Neuronal stem cell (in vitro differentiated cells): ENCODE results near the gene RNH1.

ENCODE experiments used
- DNase-seq: peaks from one replicate; pipeline ENCODE4 v3.0.0-alpha.2; 2013; ENCODE audit warnings: low spot score
- H2AFZ ChIP-seq: one replicate; pipeline ENCODE4 v1.6.1; 2013; ENCODE audit warnings: mild to moderate bottlenecking, low read length, inconsistent platforms
- H2AK5ac ChIP-seq: 2 replicates; pipeline ENCODE4 v1.6.1; 2013; ENCODE audit warnings: low read depth, mild to moderate bottlenecking, inconsistent platforms, low read length, moderate library complexity, mixed read lengths
- H2BK120ac ChIP-seq: 2 replicates; pipeline ENCODE4 v1.6.1; 2013; ENCODE audit warnings: low read depth, mild to moderate bottlenecking, inconsistent platforms, low read length, moderate library complexity, mixed read lengths
- H2BK12ac ChIP-seq: one replicate; pipeline ENCODE4 v1.6.1; 2013; ENCODE audit warnings: low read length, inconsistent platforms
- H2BK15ac ChIP-seq: 2 replicates; pipeline ENCODE4 v1.6.1; 2013; ENCODE audit warnings: mild to moderate bottlenecking, low read length, inconsistent platforms, mixed read lengths
- H2BK5ac ChIP-seq: one replicate; pipeline ENCODE4 v1.6.1; 2013; ENCODE audit warnings: inconsistent platforms, mild to moderate bottlenecking, low read length, moderate library complexity
- H3K14ac ChIP-seq: one replicate; pipeline ENCODE4 v1.6.1; 2013; ENCODE audit warnings: low read length, inconsistent platforms
- H3K18ac ChIP-seq: 2 replicates; pipeline ENCODE4 v1.6.1; 2013; ENCODE audit warnings: low read length, inconsistent platforms
- H3K23ac ChIP-seq: 2 replicates; pipeline ENCODE4 v1.6.1; 2013; ENCODE audit warnings: low read depth, mild to moderate bottlenecking, mixed read lengths, low read length, inconsistent platforms; ENCODE audit not compliant: poor library complexity
- H3K27ac ChIP-seq: replicated peaks from 3 replicates; pipeline ENCODE4 v1.5.1; 2013; ENCODE audit warnings: low read length, inconsistent platforms
- H3K27me3 ChIP-seq, 3 experiments: 2 replicates each; pipeline ENCODE4 v1.6.1; 2013; ENCODE audit warnings: low read length in 3 of 3, mild to moderate bottlenecking in 2 of 3, inconsistent platforms in 1 of 3, low read depth in 1 of 3, mixed read lengths in 1 of 3, moderate library complexity in 1 of 3; ENCODE audit not compliant: control insufficient read depth in 3 of 3, insufficient read depth in 3 of 3
- H3K36me3 ChIP-seq, 2 donors: replicated peaks in 1 of 2; 2 replicates each; pipeline ENCODE4 v1.6.1; 2013; ENCODE audit warnings: low read length in 2 of 2; ENCODE audit not compliant: control insufficient read depth in 2 of 2, insufficient read depth in 2 of 2
- H3K4ac ChIP-seq: 2 replicates; pipeline ENCODE4 v1.6.1; 2013; ENCODE audit warnings: inconsistent platforms, mild to moderate bottlenecking, low read length, moderate library complexity
- H3K4me1 ChIP-seq, 2 donors: 1 replicate in 1 of 2; 2 replicates in 1 of 2; pipeline ENCODE4 v1.6.1; 2013; ENCODE audit warnings: low read length in 2 of 2, low read depth in 1 of 2; ENCODE audit not compliant: control insufficient read depth in 2 of 2, insufficient read depth in 1 of 2
- H3K4me2 ChIP-seq: one replicate; pipeline ENCODE4 v1.6.1; 2013; ENCODE audit warnings: mild to moderate bottlenecking, low read length, inconsistent platforms; ENCODE audit not compliant: insufficient read depth, poor library complexity, severe bottlenecking
- H3K4me3 ChIP-seq, 2 donors: 2 replicates each; pipeline ENCODE4 v1.5.1; 2013; ENCODE audit warnings: low read length in 2 of 2, mild to moderate bottlenecking in 2 of 2, inconsistent platforms in 1 of 2, moderate library complexity in 1 of 2
- H3K79me1 ChIP-seq: one replicate; pipeline ENCODE4 v1.6.1; 2013; ENCODE audit warnings: low read depth, mild to moderate bottlenecking, inconsistent platforms, low read length, moderate library complexity
- H3K9ac ChIP-seq: one replicate; pipeline ENCODE4 v1.6.1; 2013; ENCODE audit warnings: mild to moderate bottlenecking, low read depth, low read length, inconsistent platforms; ENCODE audit not compliant: poor library complexity
- H3K9me3 ChIP-seq, 2 donors: replicated peaks in 1 of 2; 2 replicates each; pipeline versions ENCODE3 to v1.6.1; 2013; ENCODE audit warnings: low read length in 2 of 2, mild to moderate bottlenecking in 2 of 2, inconsistent platforms in 1 of 2, low read depth in 1 of 2, mixed read lengths in 1 of 2, moderate library complexity in 1 of 2; ENCODE audit not compliant: control insufficient read depth in 2 of 2, insufficient read depth in 1 of 2
- H4K8ac ChIP-seq: one replicate; pipeline ENCODE4 v1.6.1; 2013; ENCODE audit warnings: low read depth, mild to moderate bottlenecking, inconsistent platforms, low read length, moderate library complexity
- H4K91ac ChIP-seq: one replicate; pipeline ENCODE4 v1.6.1; 2013; ENCODE audit warnings: low read length, low read depth, mild to moderate bottlenecking, inconsistent platforms; ENCODE audit not compliant: poor library complexity
- WGBS, 2 donors: extraction: QIAGEN DNeasy Blood & Tissue Kit; methylation state at CpG; one replicate each; pipeline ENCODE4 v1.1.7; 2013; ENCODE audit warnings: missing lambda C conversion rate in 2 of 2, mixed read lengths in 1 of 2; ENCODE audit not compliant: insufficient read length in 2 of 2, insufficient replicate concordance in 1 of 2; ENCODE audit errors: extremely low coverage in 2 of 2; 5-methylcytosine and 5-hydroxymethylcytosine counted together

RNH1 gene

DNA sequence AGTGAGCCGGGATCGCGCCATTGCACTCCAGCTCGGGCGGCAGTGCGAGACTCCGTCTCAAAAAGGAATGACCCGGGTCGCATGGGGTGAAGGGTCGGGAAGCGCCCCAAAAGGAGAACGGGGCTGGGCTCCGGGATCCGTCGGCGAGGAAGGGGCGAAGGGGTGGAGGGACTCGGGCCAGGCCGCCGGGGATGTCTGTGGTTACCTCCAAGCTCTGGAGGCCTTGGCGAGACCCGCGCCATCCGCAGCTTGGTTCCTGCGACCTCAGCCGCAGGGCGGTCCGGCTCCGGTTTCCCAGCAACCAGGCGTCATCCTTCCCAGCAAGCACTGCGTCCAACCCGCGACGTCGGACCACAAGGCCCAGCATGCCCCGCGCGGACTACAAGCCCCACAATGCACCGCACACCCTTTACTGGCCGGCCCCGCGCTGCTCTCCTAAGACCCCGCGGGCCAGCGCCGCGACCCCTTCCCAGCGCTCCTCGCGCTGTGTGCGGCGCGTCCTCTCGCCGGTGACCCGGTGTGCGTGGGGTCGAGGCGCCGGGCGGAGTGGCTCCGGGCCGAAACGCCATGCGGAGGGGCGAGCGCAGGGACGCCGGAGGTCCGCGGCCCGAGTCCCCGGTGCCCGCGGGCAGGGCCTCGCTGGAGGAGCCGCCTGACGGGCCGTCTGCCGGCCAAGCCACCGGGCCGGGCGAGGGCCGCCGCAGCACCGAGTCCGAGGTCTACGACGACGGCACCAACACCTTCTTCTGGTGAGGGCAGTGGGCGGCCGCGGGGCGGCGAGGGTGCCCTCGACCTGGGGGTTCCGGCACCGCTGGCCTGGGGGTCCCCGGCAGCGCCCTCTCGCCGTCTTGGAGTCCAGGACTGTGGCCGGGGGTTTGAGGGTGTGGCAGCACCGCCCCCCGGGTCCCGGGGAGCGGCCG, 56.9 kb downstream of the RNH1 start, which contains the start of gene PTDSS2:
TSS of gene PTDSS2 (plus strand) at position 391 of the 920 bp plus-strand sequence. CDS start at position 568, 177 bp downstream.
- H3K27ac ChIP-seq, result peak within 1 kb of the TSS; percentile 57
- DNase-seq, result peak; percentile 93
- peak within 1 kb of the TSS; percentile 99 for H3K23ac ChIP-seq
- peak within 1 kb of the TSS; percentile 92 for H3K4me2 ChIP-seq
- H3K27me3 ChIP-seq, result no peaks in the 10 kb centered on the region
- H2BK120ac ChIP-seq, result peak within 1 kb of the TSS; percentile 29
- peak within 1 kb of the TSS; percentile 65 to 99 for H3K4me3 ChIP-seq
- H3K4me1 ChIP-seq, result peaks cover 12 to 14% of the 10 kb centered on the region in 2 donors
- H2BK15ac ChIP-seq, result no peak within 1 kb of the TSS
- no peak within 1 kb of the TSS for H3K4ac ChIP-seq
- WGBS, 2 donors, result no CpG with 5 or more reads among the region's 108 CpGs
- peak within 1 kb of the TSS; percentile 85 for H2BK5ac ChIP-seq
- no peaks in the 10 kb centered on the region for H3K9me3 ChIP-seq
- H3K79me1 ChIP-seq, result peaks cover 28% of the 10 kb centered on the region
- H2AFZ ChIP-seq, result peak within 1 kb of the TSS; percentile 80
- H2AK5ac ChIP-seq, result peak within 1 kb of the TSS; percentile 34
- no peak within 1 kb of the TSS for H4K8ac ChIP-seq
- H3K18ac ChIP-seq, result peak within 1 kb of the TSS; percentile 95
- no peak within 1 kb of the TSS for H4K91ac ChIP-seq
- peak within 1 kb of the TSS; percentile 82 for H3K14ac ChIP-seq
- peaks cover 10 to 36% of the 10 kb centered on the region in 2 donors for H3K36me3 ChIP-seq
- peak within 1 kb of the TSS; percentile 92 for H3K9ac ChIP-seq
- H2BK12ac ChIP-seq, result no peak within 1 kb of the TSS

DNA sequence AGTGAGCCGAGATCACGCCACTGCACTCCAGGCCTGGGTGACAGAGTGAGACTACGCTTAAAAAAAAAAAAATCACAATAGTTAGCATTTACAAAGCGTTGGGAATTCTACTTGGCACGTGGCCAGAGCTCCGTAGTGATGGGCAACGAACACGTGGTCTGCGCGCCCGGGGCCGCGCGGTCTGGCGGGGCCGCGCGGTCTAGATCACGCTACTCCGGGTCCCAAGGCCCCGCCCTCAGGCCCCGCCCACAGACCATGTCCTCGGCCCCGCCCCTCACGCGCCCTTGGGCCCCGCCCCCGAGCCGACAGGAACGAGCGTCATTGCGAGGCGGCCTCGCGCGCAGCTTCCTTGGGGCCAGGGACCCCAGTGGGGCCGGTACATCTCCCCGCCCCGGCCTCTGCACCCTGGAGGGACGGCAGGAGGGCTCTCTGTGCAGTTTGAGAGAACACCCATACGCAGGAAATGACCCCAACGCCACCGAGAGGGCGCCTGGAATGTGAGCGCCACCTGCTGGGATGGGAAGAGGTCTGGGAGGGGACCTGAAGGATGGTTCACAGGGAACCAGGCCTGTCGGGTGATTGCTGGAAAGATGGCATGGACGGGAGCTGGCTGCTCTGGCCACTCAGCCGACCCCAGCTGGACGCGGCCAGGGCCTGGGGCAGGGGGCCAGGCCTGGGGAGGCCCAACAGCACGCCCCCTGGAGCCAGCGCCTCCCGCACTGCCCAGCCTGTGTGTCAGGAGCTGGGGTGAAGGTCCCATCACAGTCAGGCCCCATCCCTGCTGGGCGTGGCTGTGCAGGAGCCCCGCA, 58.9 kb downstream of the RNH1 start:
- Histone ChIP-seq H3K27ac (peak overlapping the region; percentile 87), H2BK120ac (no peak overlapping the region), H3K4me1 (peaks cover 12 to 19% of the 10 kb centered on the region in 2 donors), H2AFZ (peak overlapping the region; percentile 93), H4K8ac (no peak overlapping the region), H3K36me3 (peaks cover 6 to 18% of the 10 kb centered on the region in 2 donors), H3K18ac (peak overlapping the region; percentile 97), H3K23ac (peak overlapping the region; percentile 81), H3K4me3 (peak overlapping the region; percentile 68 to 86), H3K14ac (peak overlapping the region; percentile 84), H2BK12ac (peak overlapping the region; percentile 82), H2BK5ac (no peak overlapping the region), H2AK5ac (peak overlapping the region; percentile 28), H4K91ac (no peak overlapping the region), H3K9me3 (no peaks in the 10 kb centered on the region), H2BK15ac (no peak overlapping the region), H3K9ac (peak overlapping the region; percentile 93), H3K27me3 (peaks cover 0 to 4% (median 0%) of the 10 kb centered on the region in 3 experiments), H3K79me1 (peaks cover 22% of the 10 kb centered on the region), H3K4me2 (peak overlapping the region; percentile 89), H3K4ac (no peak overlapping the region)
- no CpG with 5 or more reads among the region's 55 CpGs for WGBS, 2 donors
- peak; percentile 92 for DNase-seq

GRCh38 chr11:446891-447290, 60.2 kb downstream of the RNH1 start:
- no peak overlapping the region for H3K27ac ChIP-seq
- WGBS, 2 donors, result no CpG with 5 or more reads among the region's 7 CpGs
- no peak overlapping the region for H2BK5ac ChIP-seq
- no peak for DNase-seq
- peak overlapping the region; percentile 10 for H2AFZ ChIP-seq
- H3K4ac ChIP-seq, result no peak overlapping the region
- H3K27me3 ChIP-seq, result peaks cover 0 to 12% (median 0%) of the 10 kb centered on the region in 3 experiments
- no peak overlapping the region for H3K14ac ChIP-seq
- no peak overlapping the region for H4K8ac ChIP-seq
- no peak overlapping the region for H3K9ac ChIP-seq
- H2BK12ac ChIP-seq, result no peak overlapping the region
- H3K4me3 ChIP-seq, result no peak overlapping the region
- peaks cover under 1 to 6% of the 10 kb centered on the region in 2 donors for H3K36me3 ChIP-seq
- H3K23ac ChIP-seq, result no peak overlapping the region
- no peak overlapping the region for H3K4me2 ChIP-seq
- H2BK15ac ChIP-seq, result peak overlapping the region; percentile 69
- H3K4me1 ChIP-seq, result peaks cover 14 to 22% of the 10 kb centered on the region in 2 donors
- H3K18ac ChIP-seq, result peak overlapping the region; percentile 5
- no peaks in the 10 kb centered on the region for H3K9me3 ChIP-seq
- peaks cover 16% of the 10 kb centered on the region for H3K79me1 ChIP-seq
- no peak overlapping the region for H4K91ac ChIP-seq
- no peak overlapping the region for H2BK120ac ChIP-seq
- peak overlapping the region; percentile 93 for H2AK5ac ChIP-seq
